NCI-H82 (cell line): ENCODE results near the gene TAF15.

Experiments
- DNase-seq: peaks from one replicate; lab custom pipeline; 2025; lab: John Stamatoyannopoulos, UW

The TAF15 gene

DNA sequence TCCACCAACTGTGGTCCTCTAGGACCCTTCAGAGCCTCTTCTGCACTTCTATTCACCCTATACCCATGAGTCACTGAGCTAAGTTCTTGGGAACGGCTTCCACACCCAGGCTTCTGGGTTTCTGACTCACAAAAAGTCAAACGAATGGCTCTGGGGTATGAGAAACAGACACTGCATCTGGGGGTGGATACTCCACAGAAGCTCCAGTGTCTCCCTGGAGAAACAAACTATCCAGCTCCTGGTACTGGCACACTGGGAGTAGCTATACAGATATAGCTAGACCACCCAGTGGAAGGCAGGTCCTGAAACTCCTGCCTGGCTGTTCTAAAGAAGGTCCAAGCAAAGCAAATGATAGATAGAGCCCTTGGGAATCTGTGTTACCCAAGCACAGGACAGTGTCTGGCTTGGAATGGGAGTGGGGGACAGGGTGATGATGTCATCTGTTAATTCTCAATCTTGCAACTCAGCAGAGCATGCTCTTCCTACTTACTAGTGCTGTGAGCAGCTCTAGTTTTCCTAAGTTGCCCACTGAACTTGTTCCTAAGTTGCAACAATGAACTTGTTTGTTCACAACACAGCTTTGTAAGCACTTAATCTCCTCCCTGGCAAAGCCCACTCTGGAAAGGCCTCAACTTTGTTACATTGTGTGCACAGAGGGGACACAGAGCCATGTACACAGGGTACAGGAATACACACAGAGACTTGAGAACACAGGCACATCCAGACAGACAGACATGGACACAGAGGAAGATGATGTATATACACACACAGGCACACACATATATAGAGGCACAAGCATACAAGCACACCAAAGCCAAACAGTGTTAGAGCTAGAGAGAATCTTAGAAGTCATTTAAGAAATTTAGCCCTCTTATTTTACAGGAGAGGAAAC, 20.6 kb upstream of the TAF15 start:
- DNase-seq = no peak

DNA sequence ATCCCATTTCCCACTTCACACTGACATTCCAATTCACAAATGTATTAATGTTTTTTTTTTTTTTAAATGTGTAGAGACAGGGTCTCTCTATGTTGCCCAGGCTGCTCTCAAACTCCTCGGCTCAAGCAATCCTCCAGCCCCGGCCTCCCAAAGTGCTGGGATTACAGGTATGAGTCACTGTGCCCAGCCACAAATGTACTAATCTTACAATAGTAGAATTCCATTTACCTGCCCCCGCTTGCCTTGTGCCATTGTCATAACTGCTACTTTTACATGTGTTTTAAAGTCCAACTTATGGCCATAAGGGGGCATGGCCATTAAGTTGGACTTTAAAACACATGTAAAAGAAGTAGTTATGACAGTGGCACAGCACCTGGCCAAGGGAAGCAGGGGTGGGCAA, 18.4 kb upstream of the TAF15 start:
- no peak for DNase-seq

DNA sequence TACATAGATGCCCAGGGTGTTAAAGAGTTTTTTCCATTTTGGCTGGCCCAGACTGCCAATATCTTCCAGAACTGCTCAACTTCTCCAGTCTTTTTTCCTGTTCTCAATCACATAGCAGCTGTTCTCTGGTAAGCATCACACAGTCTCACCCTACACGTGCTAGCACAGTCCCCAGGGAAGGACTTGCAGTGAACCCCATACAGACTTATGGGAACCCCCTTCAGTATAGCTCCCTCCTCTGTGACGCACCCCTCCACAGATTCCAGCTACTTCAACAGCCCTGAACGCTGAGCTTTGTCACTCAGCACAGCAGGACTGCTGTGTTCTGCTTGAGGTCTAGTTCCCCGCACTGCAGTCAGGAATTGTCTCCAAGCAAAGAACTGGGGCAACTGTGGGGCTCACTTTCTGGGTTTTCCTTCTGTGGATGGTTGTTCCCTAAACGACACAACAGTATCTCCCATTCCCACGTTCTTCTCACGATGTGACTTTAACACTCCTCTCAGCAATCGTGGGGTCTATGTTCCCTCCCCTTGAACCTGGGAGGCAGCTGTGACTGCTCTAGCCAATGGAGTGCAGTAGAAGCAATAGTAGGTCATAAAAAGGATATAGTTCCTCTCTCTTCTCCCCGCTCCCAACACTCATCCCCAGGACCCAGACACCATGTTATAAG, 17.5 kb upstream of the TAF15 start:
- DNase-seq = no peak

DNA sequence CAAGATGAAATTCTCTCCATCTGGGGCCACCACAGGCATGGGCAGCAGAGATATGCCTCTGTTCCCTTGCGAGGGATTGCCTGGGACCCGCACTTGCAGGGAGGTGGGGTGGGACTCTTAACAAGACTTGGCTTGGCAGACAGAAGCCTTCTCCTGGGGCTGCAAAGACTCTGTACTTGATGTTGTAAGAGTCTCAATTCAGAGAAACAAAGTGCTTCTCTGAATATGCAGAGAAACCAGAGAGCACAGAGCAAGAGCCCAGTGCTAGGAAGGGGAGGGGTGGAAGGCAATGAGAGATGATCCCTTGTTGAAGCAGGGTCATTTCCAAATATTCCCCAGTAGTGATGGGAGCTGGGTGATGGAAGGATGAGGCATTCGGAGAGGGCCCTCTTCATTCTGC, 16.0 kb upstream of the TAF15 start:
- DNase-seq = no peak

DNA sequence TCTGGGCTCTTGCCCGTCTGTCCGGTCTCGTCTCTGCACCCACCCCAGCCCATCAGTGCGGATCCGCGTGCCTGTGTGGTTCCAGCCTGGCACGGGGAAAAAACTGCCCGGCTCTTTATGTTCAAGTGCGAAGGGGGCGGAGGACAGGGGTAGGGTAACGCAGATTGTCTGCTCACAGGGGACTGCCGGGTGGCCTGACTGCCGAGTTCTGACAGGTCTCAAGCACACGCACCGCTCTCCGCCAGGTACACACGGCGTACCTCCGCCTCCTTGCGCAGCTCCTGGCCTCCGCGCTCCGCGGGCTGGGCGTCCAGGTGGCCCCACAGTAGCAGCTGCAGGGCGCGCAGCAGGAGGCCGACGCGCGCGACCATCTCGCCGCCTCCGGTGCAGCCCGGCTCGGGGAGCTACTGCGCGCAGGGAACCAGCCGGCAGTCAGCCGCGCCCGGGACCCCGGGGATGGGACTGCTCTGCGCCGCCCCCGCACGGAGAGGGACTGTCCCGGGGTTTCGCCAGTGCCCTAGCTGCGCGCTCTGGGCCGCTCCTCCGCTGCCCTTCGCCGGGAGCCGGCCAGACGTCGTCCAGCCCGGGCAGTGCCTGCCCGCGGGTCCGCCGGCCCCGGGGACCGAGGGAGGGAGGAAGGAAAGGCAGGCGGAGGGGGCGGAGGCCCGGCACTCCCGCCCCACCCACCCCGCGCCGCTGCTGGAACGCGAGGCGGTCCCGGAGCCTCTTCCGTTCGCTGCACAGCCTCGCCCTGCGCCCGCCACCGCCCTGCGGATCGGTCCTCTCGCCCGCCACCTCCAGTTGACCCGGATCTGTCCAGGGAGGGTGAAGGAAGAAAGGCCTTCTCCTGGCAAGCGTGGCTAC, 14.0 kb upstream of the TAF15 start, which contains the start of gene MMP28:
TSS of gene MMP28 (minus strand) at position 635 of the 864 bp plus-strand sequence. CDS start at position 371, 264 bp downstream.
- peak; percentile 28 for DNase-seq

DNA sequence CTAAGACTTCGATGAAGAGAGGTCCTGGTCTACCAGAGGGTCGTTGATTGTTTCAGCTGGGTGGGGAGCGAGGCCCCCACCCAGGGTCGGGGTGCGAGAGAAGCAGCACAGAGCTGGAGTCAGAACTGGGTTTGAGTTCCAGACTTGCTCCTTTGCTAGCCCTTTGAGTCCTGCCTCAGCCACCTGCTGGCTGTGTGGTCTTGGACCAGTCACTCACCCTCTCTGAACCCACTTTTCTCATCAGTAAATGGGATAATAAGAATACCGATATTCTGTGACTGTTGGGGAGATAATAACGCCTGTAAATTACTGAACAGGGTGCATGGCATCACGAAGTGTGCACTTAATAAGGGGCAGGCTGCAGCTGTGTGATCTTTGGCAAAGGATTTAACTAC, 13.4 kb upstream of the TAF15 start:
- no peak for DNase-seq

DNA sequence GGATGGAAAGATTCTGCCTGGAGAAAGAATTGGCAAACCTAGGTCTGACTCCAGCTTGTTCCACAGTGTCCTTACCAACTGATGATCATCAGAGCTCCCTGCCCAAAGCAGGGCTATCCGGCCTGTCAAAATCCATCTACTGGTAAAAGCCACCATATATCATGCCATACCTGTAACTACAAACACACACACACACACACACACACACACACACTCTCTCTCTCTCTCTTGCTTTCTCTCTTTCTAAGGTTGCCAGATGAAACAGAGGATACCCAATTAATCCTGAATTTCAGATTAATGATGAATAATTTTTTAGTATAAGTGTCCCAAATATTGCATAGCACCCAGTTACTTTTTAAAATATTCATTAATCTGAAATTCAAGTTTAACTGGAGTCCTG, 12.3 kb upstream of the TAF15 start:
- no peak for DNase-seq

DNA sequence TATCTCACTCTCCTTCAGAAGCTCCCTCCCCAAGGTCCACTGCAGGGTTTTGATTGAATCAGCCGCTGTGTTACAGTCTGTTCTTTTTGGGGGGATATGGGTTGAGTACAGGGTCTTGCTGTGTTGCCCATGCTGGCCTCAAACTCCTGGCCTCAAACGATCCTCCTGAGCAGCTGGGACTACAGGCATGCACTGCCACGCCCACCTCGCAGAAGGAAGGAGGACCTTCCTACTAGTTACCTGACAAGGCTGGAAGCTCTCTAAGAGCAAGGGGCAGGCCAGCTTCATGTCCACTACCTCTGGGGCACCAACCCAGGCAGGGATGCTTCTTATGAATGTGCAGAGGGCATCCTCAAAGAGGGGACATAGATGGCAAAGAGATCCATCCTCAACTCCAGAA, 11.9 kb upstream of the TAF15 start:
- DNase-seq = no peak

DNA sequence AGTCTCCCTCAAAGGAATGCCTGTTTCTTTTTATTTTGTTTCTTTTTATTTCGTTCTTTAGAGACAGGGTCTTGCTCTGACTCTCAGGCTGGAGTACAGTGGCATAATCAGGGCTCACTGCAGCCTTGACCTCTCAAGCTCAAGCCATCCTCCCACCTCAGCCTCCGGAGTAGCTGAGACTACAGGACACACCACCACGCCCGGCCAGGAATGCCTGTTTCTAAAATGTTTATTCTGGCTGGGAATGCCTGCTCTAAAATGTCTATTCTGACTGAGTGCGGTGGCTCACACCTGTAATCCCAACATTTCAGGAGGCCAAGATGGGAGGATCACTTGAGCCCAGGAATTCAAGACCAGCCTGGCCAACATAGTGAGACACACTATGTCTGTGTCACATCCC, 11.4 kb upstream of the TAF15 start:
- no peak for DNase-seq

DNA sequence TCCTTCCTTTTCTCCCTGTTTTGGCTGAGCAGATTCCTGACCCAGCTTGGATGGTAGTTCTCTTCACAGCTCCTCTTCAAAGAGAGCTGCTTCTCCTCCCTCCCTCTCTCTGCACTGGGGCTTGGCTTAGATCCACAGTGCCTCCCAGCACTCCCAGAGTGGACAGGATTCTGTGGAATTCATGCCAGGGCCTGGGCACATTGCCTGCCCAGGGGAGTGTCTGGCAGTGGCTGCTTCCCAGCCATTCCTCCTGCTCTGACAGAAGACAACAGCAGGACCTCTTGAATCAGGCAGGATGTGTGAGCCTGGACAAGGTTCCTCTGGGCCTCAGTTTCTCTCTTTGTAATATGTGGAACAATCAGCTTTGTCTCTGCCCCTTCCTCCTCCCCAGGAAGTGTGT, 9.3 kb upstream of the TAF15 start:
- no peak for DNase-seq

DNA sequence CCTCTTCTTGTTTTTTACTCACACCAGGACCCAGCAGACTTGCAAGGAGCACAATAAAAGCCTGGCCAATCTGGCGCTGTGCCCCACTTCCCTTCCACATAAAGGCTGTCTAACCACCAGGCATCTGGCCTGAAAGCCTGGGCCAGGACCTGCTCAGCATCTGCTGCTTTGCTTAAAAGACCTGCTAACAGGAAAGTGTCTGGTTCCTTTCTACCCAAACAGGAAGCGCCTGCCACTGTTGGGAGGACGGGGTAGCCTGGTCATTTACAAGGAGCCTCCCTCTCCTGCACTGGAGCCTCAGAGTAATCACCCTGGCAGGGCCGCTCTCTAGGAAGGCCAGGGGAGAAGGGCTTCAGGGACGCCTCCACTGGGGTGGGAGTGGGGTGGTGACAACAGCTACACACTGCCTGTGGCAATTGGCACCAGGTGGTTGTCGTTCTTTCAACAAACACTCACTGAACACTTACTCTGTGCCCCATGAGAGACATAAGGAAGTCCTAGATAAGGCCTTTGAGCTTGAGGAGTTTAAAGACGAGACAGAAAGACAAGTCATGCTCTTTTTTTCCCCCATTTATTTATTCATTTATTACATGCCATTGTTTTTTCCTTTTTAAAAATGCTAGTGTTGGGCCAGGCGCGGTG, 7.6 kb upstream of the TAF15 start:
- no peak for DNase-seq

DNA sequence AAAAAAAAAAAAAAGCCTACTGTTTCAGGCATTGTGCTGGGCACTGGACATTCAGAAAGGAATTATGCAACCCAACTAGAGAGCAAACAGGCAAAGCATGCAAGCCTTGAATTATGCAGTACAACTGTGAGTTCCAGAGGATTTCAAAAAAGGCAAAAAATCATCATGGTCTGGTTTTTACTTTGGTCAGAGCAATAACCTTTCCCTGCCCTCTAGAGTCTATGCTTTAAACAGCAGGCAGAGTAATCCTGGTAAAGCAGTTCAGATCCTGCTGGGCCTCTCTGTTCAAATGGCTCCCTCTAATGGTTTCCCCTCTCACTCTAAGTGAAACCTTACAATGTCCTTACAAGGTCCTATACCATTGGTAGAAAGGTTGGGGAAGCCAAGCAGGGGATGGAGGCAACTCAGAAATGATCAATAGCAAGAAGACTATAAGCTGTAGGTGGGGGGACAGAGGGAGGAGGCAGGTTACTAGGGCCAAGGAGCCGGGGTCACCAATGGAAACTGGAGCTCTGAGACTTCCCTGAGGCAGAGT, 4.6 kb upstream of the TAF15 start:
- peak; percentile 92 for DNase-seq

DNA sequence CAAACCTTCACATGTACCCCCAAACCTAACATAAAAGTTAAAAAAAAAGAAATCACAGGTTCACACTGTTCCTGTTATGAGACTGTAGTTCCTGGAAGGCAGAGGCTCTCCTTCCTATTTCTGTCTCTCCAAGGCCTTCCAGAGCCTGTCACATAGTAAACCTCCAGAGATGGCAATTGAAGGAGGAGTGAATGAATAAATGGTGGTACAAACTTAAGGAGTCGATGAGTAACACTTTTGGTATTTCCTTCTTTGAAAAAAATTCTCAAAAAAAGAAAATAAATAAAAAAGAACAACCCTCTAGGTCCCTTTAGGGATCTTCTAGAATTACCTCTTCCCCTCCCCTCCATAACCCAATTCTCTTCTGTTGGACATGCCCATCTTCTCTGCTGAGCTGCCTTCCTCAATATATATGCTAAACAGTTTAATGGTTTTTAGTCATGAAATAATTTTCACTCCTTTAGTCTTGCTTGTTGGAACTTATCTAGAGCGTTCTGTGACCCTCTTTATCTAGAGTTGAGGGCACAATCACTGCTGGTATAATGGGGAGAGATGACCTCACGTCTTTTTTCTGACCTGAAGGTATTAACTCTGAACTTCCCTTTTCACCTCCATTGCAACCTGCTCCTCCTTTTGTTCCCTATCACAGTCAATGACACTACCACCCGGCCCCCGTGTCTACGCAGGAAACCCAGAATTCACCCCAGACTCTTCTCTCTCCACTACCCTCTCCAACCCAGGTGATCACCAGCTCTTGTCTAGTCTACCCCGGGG, 1.7 kb upstream of the TAF15 start:
- no peak for DNase-seq

DNA sequence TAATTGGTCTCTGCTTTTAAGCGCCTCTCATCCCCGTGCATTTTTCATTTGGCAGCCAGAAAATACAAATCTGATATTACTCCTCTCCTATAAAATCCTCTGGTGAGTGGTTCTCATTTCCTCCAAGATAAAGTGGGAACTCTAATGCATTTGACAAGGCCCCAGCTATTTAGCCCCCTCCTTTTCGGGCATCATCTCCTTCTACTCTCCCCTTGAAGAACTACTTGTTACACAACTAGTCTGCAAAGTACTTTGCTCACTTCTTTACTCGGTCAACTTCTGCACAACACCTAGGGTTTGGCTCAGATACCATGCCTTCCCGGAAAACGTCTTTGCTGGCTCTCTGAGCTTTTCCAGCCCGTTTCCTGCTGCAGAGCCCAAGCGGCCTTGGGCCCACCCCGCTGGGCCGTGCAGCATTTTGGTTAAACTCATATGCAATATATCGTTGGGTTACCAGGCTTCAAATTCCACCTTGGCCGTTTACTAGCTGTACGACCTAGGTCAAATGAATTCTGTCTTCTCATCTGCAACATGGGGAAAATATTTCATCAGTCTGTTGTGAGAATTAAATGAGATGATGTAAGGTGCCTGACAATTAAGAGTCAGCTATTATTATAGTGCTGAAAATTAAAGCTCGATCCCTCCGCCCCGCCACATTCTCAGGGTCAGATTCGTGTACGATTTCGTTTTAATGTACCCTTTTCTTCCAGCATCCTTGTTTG, 883 bp upstream of the TAF15 start:
- DNase-seq = no peak

DNA sequence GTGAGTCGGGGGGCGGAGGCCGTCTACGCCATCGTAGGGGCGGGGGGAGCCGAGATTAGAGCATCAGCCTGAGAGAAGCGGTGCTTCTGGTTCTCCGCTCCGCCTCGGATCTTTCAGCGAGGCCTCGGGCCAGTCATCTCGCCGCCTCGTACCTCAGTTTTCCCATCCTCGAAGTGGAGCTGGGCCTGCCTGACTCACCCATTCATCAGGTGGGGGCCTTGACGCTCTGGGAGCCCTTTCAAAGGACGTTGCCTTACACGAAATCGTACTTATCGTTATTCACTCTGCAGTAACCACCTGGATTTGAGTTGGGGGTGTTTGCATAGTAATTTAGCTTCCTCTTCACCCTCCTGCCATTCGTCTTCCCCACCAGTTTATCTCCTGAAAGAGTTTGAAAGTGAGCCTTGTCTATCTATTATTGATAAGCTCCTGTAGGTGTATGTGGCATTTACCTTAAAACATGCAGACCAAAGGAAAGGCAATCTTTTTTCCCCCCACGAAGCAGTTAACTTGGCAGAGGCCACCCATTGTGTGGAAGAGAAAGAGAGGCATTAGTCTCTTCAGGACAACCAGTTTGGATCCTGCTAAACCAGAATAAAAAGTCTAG, 674 bp downstream of the TAF15 start:
- DNase-seq = no peak

DNA sequence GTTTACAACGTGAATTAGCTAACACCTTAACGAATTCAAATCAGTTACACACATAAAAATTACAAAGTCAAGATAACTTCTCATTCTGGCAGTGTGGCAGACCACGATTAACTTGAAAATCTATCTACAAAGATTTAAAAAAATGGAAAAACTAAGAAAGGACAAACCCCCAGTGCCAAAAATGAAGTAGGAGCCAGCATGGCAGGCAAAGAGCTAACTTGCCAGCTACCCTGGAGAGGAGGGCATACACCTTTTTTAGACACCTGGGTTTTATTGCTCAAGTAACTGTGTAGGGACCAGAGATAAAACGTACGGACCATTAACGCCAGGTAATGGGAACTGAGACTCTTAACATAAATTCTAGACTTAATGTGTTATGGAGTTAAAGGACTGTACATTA, 2.5 kb downstream of the TAF15 start:
- DNase-seq = no peak

DNA sequence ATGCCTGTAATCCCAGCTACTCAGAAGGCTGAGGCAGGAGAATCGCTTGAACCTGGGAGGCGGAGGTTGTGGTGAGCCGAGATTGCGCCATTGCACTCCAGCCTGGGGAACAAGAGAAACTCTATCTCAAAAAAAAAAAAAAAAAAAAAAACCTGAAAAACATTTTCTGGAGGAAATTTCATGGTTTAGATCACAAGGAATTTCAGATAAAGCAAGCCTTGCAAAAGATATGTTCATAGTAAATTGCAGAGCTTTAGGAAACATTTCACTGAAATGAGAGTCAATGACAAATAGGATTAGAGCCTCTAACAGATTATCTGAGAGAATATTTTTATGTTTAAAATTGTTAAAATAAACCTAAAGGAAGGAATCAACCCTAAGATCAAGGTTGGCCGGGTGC, 3.2 kb downstream of the TAF15 start:
- DNase-seq = no peak

DNA sequence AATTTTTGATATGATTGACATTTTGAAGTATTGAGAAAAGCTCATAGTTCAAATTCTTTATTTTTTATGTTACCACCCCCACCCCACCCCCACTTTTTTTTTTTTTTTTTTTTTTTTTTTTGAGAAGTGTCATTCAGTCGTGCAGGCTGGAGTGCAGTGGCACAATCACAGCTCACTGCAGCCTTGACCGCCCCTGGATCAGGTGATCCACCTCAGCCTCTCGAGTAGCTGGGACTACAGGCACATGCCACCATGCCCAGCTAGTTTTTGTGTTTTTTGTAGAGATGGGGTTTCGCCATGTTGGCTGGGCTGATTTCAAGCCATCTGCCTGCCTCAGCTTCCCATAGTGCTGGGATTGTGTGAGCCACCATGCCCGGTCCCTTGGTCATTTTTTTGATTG, 7.4 kb downstream of the TAF15 start:
- no peak for DNase-seq

DNA sequence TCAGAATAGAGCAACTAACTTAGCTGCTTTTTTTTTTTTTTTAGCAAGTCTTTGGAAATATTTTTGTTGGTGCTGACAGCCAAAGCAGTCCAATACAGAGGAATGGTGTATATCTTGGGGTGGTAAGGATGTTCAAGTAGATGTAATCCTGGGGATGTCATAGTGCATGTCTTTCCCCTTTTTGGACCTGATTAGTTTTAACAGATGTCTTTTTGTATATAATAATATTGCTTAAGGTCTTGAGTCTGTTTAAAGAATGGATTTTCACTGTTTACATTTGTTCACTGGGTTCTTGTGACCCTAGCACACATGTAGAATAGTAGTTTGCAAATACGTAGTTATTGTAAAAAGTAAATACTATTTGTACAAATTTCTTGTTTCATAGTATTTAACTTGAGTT, 7.9 kb downstream of the TAF15 start:
- no peak for DNase-seq

DNA sequence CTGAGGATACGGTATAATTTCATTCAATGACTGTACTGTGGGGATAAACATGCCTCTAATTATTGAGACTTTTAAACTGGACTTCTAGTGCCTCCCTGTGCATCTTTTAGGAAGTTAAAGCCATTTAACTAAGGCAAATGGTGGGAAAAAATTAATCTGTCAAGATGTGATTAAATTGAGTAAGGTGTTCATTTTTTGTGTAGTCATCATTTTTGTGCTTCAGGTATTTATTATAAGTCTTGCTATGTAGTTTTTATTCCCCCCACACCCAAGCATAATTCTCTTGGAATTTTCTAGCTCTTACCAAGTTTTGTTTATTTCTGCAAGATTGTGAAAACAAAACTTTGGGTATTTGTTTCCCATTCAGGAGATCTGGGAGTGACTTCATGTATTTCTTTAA, 10.2 kb downstream of the TAF15 start:
- no peak for DNase-seq
